Ammon's horn (tissue), 1 donor: Measurements from ENCODE around the gene FOSL1.
A peak's percentile ranks its signal among the peaks of the same experiment; 100 is the strongest.

Experiments used
- DNase-seq: peaks from one replicate; pipeline ENCODE4 v3.0.0-alpha.2; 2016; ENCODE audit warnings: low spot score

Gene FOSL1

DNA sequence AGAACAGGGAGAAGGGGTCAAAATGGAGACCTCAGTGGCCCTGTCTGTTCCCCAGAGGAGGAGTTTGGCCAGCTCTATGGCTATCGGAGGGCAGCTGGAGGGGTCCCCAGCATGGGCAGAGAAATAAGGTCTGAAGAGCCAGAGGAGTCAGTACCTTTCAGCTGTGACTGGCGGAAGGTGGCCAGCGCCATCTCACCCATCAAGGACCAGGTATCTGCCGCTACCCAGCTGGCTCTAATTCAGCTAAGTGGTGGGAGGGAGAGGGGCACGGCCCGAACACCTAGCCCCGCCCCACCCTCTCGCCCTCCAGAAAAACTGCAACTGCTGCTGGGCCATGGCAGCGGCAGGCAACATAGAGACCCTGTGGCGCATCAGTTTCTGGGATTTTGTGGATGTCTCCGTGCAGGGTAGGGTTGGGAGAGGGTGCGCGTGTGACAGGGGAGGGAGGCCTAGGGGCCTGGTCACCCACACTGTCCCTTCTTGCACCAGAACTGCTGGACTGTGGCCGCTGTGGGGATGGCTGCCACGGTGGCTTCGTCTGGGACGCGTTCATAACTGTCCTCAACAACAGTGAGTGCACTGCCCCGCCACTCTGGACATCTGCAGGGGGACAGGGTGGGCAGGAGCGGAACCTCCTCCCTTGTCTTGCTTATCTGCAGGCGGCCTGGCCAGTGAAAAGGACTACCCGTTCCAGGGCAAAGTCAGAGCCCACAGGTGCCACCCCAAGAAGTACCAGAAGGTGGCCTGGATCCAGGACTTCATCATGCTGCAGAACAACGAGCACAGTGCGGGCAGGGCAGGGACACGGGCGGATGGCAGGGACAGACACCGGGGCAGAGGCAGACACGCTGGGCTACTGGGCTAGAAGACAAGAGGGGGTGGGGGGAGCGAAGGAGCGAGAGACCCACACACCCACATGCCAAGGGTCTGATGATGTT is 17.8 kb downstream of the FOSL1 start:
- no peak for DNase-seq

DNA sequence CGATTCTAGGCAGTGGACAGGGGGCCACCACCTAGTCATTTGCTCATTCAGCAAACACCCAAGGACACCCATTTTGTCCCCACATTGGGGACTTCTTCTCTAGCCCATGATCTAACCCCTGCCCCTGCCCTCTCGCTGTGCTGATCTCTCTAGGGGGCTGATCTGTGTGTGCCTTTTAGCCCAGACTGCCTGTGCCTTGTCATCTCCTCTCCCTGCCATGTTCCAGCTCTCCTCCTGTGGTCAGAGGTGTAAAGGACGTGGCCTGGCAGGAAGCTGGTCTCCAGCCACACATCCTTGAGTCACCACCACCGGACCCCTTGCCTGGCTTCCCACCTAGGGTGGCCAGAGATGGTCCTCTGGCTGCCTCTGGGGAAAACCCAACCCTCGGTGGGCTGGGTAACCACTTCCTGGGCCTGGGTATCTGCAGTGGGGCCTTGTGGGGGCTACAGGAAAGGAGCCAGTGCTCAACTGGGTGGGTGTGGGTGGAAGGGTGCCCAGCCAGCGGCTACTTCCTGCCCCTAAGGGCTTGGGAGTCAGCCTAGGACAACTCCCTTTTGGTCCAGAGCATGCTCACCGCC is 19.3 kb downstream of the FOSL1 start:
- DNase-seq: no peak

DNA sequence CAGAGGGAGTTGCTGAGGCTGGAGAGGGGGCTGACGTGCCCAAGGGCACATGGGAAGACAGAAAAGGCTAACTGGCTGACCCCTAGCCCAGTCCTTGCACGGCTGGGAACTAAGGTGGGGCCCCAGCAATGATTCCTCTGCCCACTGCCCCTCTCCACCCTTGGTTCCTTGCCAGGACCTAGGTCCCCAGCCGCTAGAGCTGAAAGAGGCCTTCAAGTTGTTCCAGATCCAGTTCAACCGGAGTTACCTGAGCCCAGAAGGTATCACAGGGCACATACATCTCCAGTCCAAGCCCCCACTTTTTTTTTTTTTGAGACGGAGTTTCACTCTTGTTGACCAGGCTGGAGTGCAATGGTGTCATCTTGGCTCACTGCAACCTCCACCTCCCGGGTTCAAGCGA is 20.2 kb downstream of the FOSL1 start:
- no peak for DNase-seq

DNA sequence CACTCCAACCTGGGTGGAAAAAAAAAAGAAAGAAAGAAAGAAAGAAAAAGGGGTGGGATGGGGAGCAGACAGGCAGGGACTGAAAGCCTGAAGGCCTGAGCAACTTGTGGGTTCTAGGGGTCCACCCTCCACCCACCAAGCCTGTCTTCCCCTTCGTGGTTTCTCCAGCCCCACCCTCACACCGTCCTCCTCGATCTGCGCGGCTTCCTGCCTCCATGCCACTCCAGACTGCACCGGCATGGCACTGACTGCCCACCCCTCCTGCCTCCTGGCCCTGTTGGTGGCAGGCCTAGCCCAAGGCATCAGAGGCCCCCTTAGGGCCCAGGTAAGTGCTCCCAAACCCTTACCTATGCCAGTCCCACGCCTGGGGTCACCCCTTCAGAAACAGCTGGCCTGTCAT is 20.6 kb downstream of the FOSL1 start, which contains the start of gene CTSW:
Gene CTSW (plus strand): TSS at position 221 of the 400 bp plus-strand sequence. CDS start 18 bp downstream, at position 239.
- DNase-seq: no peak

DNA sequence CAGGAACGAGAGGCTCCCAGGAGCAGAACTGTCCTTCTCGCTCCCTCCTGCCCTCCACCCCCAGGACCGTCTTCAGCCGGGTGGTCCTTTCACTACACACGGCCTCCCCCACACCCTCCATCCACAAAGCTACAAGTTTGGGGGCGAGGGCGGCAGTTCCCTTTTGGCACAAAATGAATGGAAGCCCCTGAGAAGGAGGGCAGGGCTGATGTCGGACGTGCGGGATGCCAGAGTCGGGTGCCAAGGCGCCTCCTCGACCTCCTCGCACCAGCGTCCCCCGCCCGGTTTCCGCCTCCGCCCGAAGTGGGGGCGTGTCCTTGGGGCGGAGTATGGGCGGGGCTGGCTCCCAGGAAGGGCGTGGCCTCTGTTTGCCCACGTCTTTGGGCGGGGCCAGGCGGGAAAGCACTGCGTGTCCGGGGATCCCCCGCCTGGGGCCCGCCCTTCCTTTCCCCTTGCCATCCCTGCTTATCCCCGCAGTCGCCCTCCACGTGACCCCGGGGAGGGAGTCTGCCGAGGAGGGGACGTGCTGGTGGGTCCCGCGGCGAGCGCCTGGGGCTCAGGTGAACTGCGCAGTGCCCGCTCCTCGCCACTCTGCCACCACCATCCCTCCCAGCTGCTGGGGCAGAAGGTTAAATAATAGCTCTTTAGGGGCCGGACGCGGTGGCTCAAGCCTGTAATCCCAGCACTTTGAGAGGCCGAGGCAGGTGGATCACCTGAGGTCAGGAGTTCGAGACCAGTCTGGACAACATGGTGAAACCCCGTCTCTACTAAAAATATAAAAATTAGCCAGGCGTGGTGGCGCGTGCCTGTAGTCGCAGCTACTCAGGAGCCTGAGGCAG is 26.7 kb downstream of the FOSL1 start:
- peak; percentile 95 for DNase-seq

DNA sequence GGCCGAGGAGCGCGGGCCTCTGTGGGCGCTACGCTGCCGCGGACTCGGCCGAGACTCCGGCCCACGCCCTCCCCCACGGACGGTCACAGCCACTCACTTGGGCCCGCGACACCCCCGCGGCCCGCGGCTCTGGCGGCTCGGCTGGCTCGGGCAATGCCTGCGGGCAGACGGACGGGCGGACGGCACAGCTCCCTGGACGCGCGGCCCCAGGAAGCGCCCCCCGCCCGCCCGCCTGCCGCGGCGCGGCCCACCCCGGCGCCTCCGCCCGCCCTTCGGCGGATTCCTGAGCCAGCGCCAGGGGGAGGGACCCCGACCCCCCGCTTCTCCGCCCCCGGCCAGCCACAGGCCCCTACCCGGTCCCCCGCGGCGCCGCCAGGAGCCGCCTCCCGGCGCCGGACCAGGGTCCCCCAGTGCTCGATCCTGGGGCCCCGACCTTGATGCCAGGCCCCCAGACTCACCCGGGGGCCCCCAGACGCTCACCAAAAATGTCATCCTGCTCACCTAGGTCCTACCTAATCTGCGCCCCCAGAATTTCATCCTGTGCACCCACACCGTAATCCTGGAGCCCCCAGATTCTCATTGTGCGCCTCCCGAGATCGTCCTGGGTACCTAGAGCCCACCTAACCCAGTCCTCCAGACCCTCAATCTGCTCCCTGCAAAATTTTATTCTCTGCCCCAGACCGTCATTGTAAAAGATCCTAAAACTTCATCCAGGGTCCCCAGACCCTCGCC is 27.4 kb downstream of the FOSL1 start, which contains the start of gene EFEMP2:
Gene EFEMP2 (minus strand): TSS at position 215 of the 732 bp plus-strand sequence. CDS start 446 bp downstream, outside the sequence.
- DNase-seq: no peak

DNA sequence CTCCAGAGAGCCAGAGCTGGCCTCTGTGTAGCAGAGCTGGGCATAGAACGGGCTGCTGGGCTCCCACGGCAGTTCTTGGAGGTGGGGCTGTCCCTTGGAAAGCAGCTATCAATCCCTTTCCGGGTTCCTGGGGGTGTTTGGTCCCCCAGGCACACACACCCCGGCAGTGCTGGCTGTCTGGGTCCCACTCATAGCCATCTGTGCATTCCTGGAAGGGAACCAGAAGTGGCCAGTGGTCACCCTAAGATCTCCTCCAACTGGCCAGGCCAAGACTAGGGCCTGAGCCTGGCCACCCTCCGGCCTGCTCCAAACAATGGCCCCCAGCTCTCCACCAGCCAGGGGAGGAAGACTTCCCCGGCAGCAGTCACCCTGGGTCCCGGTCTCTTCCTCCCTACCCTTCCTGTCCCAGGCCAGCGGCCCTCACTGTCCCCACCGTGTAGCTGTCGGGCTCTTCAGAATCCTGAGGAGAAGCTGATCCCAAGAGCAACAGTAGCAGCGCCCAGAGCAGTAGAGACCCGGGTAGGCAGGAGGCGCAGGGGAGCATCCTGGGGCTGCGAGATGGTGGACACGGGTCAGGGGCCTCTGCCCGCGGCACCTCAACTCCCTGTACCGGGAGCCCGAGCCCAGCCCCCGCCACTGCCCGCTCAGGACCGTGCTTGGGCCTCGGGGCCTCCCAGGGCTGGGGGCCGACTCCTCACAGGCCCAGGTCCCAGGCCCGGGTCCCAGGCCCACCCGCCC is 28.2 kb downstream of the FOSL1 start:
- no peak for DNase-seq

DNA sequence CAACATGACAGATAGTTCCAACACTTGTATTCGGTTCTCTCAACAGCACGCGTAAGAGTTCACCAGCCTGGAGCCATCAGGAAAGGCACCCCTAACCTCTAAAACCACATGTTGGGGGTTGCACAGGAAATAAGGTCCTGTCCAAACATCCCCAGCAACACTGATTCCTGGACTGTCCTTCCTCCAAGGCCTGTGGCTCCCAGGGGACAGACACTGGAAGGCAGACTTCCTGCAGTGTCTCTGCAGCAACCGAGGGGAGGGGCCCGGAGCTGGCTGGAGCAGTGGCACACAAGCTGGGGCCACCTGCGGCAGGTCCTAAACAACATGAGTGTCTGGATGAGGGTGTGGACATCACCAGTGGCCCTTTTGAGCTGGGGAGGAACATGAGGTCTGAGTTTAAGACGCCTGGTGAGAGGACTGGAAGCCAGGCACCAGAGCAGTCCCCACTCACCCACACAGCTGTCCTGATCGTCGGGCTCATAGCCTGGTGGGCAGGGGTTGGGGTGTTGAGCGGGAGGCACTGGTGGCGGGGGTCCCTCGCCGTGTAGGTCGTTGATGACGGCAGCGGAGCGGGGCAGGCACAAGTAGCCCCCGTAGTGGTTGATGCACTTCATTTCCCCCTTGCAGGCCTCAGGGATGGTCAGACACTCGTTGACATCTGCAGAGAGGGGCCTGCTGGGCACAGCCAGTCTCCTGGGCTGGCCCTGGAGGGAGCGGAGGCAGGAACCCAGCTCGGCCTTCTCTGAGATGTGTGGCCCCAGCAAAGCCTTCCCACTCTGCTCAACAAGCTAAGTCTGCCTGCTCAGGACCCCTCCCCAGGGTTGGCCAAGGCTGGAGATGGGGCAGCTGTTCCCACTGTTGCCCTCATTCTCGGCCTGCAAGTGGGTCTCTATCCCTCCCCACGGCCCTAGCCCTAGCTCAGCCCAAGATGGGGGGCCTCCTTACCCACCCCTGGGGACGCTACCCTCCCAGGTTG is 29.2 kb downstream of the FOSL1 start:
- DNase-seq: no peak

DNA sequence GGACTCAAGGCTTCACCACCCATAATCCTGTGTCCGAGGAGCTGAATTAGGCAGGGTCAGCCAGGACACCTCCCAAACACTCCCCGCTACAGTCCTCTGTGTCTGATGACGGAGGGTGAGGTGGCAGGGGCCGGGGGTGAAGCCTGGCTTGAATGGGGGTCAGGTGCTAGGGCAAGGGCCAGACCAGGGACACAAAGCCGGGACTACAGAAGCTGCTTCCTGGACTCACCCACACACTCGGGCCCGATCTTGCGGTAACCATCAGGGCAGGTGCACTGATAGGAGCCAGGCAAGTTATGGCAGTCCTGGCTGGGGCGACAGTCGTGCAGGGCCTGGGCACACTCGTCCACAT is 29.9 kb downstream of the FOSL1 start:
- no peak for DNase-seq

DNA sequence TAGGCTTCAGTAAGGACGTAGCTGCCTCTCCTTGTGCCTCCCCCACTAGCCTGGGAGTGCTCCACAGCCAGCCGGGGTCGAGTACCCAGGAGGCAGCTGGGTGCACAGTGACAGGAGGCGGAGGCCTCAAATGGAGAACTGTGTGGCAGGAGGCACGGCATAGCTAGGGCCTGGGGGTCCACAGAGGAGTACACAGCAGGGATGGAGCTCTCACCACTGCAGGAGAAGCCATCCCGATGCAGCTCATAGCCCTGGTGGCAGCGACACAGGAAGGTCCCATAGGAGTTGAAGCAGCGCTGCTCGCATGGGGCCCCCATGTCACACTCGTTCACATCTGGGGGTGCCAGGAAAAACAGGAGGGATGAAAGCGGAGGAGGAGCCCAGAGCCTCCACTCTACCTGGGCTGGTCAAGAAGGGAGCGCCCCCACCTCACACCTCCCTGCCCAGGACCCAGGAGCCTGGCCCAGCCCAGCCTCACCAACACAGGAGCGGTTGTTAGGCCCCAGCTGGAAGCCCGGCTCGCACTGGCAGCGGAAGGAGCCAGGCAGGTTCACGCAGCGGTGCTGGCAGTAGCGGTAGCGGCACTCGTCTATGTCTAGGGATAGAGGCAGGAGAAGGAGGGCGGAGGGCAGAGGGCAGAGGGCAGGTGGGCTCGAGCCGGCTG is 30.4 kb downstream of the FOSL1 start:
- DNase-seq: no peak

DNA sequence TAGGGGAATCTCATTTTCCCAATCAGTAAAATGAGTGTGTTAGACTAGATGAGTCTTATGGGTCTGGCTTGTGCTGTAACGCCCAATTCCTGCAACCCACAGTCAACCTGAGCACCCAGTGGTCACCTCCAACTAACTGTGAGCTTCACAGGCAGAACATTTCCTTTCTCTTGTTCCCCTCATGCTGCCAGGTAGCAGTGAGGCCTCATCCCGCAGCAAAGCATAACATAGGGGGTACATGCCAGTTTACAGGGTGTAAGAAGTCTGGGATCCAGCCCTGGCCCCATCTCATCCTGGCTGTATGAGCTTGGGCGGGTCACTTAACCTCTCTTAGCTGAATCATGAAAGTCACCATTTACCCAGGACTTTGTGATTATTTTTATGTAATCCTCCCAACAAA is 31.3 kb downstream of the FOSL1 start:
- no peak for DNase-seq

DNA sequence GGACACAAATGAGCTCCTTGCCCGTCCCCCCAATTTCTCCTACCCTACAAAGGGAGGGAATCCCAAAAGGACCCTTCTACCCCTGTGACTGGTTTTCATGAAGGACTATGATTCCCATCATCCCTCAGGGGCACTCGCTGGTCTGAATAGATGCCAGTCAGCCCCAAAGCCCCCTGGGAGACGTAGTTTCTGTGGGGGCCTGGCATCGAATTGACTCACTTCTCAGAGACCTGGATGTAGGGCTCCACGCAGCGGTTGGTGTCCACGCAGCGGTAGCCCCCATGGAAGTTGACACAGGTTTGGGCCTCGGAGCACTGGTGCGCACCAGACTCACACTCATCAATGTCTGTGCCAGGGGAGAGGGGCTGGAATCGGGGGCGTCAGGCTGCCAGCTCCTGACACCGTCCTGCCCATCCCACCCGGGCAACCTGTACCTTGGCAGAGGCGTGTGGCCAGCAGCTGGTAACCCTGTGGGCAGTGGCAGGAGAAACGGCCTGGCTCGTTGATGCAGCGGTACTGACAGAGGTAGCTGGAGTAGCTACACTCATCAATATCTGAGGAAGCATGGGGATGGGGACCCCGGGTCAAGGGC is 32.0 kb downstream of the FOSL1 start:
- peak; percentile 54 for DNase-seq

DNA sequence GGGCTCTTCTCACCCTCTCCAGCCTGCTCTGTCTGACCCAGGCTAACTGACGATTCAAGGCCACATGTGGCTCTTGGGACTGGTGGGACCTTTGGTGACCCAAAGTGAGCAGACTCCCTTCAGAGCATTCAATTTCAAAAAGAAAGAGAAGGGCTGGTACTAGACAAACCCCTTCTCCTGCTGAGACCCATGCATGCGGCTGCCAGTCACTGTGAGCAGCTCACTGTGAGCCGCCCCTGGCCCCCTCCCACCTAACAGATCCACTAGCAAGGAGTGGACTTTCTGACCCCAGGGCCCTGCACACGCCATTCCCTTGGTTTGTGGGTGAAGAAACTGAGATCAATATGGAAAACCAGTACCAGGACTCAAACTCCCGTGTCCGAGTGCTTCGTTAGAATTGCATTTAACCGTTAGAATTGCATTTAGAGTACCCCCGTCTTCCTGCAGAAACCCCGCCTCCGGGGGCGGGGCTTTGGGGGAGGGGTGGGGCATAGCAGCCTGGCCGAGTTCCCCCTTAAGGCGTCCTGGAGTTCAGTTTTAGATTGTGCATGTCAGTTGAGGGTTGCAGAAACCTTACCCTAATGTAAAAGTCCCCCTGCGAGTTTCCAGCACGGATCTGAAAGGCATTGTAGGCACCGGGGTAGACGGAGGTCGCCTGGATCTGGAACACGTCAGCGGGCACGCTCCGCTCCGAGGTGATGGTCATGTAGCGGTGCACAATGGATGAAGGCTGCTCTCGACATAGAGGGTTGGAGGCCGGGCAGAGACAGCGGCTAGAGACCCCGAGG is 32.7 kb downstream of the FOSL1 start:
- no peak for DNase-seq

DNA sequence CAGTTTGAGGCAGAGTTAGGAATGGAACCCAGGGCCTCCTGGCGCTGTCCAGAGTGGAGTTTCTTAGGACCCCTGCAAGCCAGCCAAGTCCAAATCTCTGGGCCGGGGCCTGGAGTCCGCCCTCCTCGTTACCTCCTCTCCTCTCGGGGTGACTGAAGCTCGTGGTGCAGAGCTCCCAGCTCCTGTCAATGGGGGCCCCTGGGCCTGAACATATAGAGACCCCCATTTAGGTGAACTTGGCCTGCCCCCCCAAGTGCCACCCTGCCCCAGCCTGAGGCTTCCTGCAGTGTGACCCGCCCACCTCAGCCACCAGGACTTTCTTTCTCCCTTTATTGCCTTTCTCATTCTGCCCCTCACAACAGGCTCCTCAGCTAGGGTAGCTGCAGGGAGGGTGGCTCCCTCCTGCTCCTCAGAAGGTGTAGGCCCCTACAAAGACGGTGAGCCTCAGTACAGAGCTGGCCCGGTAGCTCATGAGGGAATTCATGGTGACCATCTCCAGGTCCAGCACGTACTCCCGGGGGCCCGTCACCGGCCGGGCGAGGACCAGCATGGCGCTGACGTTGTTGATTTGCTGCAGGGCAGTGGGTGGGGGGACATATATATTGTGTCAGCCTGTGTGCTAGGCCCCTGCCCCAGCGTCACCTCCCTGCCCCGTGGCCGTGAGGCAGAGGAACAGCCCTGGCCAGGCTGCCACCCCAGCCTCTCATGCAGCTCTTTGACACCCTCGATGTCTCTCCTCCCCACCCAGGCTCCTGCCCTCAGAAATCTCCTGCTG is 33.5 kb downstream of the FOSL1 start:
- no peak for DNase-seq

DNA sequence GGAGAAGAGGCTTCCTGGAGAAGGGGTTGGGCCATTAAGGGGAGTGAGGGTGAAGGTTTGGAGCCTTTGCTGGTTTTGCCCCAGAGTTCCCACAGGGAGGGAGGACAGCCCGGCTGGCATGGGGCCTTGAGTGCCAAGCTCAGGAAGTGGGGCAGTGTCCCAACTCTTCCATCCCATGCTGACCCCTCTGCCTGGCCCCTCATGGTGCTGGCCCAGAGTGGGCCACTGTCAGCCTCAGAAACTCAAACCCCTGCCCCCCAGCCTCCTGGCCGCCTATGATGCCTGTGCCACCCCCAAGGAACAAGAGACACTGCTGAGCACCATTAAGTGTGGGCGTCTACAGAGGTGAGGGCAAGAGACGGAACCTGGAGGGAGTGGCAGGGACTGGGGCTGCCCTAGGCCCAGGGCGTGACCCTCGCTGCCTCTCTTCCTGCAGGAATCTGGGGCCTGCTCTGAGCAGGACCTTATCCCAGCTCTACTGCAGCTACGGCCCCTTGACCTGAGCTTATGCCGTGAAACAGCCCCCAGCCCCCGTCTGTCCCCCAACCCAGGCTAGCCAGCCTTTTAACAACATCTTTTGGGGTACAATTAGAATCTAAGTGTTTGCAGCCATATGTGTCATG is 34.5 kb downstream of the FOSL1 start:
- DNase-seq: no peak

DNA sequence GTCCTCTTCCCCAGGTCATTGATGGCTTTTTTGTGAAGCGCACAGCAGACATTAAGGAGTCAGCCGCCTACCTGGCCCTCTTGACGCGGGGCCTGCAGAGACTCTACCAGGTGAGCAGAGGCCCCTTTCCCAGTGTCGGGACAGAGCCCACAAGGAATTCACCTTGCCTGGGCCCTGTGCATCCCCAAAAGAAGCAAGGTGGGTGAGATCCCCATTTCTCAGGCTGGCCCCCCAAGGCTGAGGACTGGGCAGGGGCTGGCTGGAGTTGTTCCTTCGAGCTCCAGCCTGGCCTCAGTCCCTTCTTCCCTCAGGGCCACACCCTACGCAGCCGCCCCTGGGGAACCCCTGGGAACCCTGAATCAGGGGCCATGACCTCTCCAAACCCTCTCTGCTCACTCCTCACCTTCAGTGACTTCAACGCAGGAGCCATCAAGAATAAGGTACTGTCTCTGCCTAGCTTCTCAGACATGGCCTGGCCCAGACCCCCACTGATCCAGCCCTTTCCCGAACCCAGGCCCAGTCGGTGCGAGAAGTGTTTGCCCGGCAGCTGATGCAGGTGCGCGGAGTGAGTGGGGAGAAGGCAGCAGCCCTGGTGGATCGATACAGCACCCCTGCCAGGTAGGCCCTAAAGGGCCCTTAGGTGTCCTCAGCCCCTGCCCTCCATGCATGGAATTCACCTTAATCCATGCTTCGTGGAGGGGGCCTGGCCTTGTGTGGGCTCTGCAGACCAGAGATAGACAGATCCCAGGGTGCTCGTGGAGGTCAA is 35.3 kb downstream of the FOSL1 start:
- DNase-seq: no peak
